Measurements from ENCODE around the gene BNIP3. TPM values are rescaled to one million over a fixed set of nuclear protein-coding genes. Genes with fewer than 3 reads are reported as not detected.

BNIP3 gene
- polyA plus RNA-seq, 3 donors, result 3.2 to 7.2 (median 4.6) TPM

DNA sequence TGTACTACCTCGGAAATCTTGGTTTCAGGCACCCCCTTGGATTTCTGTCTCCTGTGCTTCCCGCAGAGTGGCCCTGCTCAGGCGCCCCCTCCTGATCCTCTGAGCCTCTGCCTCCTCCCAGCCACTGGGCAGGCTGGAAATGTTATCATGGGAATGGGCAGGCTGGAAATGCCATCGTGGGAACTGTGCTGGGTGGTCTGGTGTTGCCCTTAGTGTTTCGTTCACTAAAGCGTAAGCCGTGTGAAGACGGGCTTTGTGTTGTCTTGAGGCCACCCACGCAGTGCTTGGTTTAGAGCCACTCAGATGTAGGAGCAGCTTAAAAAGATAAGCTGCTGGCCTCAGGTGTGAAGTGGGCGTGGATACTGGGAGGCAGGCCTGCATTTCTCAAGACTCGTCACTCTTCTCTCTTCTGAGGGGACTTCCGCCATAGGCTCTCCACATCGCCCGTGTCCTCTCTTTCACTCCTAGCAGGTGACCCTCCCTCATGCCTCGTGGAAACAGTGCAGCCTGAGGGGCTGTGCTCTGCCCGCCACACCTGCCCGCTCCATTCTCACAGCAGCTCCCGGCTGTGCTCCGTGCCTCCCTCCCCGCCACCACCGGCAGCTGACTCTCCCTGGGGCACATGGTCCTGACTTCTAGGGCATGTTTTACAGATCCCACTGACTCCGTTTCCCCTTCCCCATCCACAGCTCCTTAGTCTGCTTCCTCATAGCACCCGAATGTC lies 52.4 kb downstream of the BNIP3 start:
- Histone ChIP-seq H3K4me1 (ENCODE audit: control insufficient read depth in 1 of 2, insufficient read depth in 2 of 2, low read length in 2 of 2) (peaks cover 5 to 22% of the 10 kb centered on the region in 2 donors), H2AFZ (ENCODE audit: insufficient read depth, low read depth, low read length, poor library complexity, severe bottlenecking) (no peak overlapping the region), H3K9me3 (replicated peaks in 1 of 2; ENCODE audit: control insufficient read depth in 1 of 2, insufficient read depth in 1 of 2, low read length in 2 of 2) (peaks cover 5% of the 10 kb centered on the region in 2 donors), H3K4me3 (replicated peaks in 1 of 3; ENCODE audit: low read depth in 2 of 3, low read length in 3 of 3) (no peak overlapping the region), H3K9ac (ENCODE audit: insufficient read depth, low read length, poor library complexity, severe bottlenecking) (no peak overlapping the region), H3K36me3 (replicated peaks in 1 of 2; ENCODE audit: control insufficient read depth in 1 of 2, insufficient read depth in 2 of 2, low read length in 2 of 2) (peaks cover 6 to 25% of the 10 kb centered on the region in 2 donors), H3K79me2 (ENCODE audit: insufficient read depth, low read length) (peaks cover 97% of the 10 kb centered on the region), H4K20me1 (ENCODE audit: insufficient read depth, low read length) (peaks cover 100% of the 10 kb centered on the region), H3K27ac (ENCODE audit: low read depth in 1 of 2, low read length in 2 of 2) (peak overlapping the region in 1 of 2 donors; percentile 35), H3K27me3 (ENCODE audit: control insufficient read depth in 2 of 2, insufficient read depth in 2 of 2, low read length in 2 of 2) (no peaks in the 10 kb centered on the region), H3K4me2 (replicated peaks; ENCODE audit: extremely low read depth, low read length, poor library complexity, severe bottlenecking) (no peak overlapping the region)
- TF ChIP-seq, protein P1, sequence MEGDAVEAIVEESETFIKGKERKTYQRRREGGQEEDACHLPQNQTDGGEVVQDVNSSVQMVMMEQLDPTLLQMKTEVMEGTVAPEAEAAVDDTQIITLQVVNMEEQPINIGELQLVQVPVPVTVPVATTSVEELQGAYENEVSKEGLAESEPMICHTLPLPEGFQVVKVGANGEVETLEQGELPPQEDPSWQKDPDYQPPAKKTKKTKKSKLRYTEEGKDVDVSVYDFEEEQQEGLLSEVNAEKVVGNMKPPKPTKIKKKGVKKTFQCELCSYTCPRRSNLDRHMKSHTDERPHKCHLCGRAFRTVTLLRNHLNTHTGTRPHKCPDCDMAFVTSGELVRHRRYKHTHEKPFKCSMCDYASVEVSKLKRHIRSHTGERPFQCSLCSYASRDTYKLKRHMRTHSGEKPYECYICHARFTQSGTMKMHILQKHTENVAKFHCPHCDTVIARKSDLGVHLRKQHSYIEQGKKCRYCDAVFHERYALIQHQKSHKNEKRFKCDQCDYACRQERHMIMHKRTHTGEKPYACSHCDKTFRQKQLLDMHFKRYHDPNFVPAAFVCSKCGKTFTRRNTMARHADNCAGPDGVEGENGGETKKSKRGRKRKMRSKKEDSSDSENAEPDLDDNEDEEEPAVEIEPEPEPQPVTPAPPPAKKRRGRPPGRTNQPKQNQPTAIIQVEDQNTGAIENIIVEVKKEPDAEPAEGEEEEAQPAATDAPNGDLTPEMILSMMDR (IDR thresholded peaks at IDR 0.05), result no peak
- Mint-ChIP-seq H3K27ac (peak overlapping the region in 2 of 7 donors; percentile 4 to 75), H3K9me3 (peaks cover 0 to 12% (median 4%) of the 10 kb centered on the region in 7 donors), H3K4me1 (peaks cover 38% of the 10 kb centered on the region), H3K36me3 (peaks cover 23 to 32% of the 10 kb centered on the region in 2 donors), H3K4me3 (peak overlapping the region in 1 of 2 donors; percentile 41), H3K27me3 (ENCODE audit: low read depth in 3 of 3) (no peaks in the 10 kb centered on the region)
- intact Hi-C loops (cut with micrococcal nuclease), result no loop called here
- DNase-seq, result no peak
- 94% methylated on average over 20 of the region's 23 CpGs for WGBS (ENCODE audit: insufficient coverage)

DNA sequence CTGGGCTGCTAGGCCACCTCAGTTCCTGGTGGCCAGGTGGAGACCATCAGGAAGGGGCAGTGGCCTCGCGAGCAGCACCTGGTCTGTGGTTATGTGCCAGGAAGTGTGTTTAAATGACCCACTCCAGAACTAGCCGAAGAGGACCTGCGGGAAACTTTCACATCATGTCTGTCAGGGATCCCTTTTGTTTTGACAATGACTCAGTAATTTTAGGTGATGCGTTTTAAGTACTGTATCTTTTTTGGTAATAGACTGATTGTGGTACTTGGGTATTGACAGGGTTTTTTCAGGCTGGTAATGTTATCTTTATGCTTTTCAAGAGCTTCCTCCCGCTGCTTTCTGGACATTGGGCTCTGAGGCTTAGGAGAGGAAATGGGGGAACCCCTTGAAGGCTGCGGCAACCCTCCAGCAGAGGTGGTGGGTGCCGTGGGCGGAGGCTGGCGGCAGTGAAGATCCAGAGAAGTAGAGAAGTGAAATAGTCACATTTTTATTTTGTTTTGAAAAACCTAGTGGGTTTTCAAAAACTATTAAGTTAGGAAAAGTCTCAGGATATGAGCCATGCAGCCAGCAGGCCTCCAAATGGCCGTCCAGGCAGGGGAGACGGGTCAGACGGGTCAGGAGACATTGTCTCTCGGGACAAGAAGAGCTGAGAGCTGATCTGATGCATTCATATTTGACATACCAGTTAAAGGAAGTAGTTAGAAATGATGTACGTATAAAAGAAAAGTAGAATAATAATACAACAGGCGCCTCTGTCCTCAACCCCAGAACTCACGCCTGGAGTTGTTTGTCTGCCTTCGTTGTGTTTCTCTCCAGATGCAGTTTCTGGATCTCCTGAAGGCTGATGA lies 53.3 kb downstream of the BNIP3 start:
- Histone ChIP-seq H3K9ac (ENCODE audit: insufficient read depth, low read length, poor library complexity, severe bottlenecking) (no peak overlapping the region), H3K4me1 (ENCODE audit: control insufficient read depth in 1 of 2, insufficient read depth in 2 of 2, low read length in 2 of 2) (peaks cover 5 to 23% of the 10 kb centered on the region in 2 donors), H3K27me3 (ENCODE audit: control insufficient read depth in 2 of 2, insufficient read depth in 2 of 2, low read length in 2 of 2) (no peaks in the 10 kb centered on the region), H2AFZ (ENCODE audit: insufficient read depth, low read depth, low read length, poor library complexity, severe bottlenecking) (no peak overlapping the region), H3K4me2 (replicated peaks; ENCODE audit: extremely low read depth, low read length, poor library complexity, severe bottlenecking) (no peak overlapping the region), H3K27ac (ENCODE audit: low read depth in 1 of 2, low read length in 2 of 2) (peak overlapping the region in 1 of 2 donors; percentile 35), H3K9me3 (replicated peaks in 1 of 2; ENCODE audit: control insufficient read depth in 1 of 2, insufficient read depth in 1 of 2, low read length in 2 of 2) (peaks cover 5% of the 10 kb centered on the region in 2 donors), H3K79me2 (ENCODE audit: insufficient read depth, low read length) (peaks cover 98% of the 10 kb centered on the region), H3K36me3 (replicated peaks in 1 of 2; ENCODE audit: control insufficient read depth in 1 of 2, insufficient read depth in 2 of 2, low read length in 2 of 2) (peaks cover 2 to 23% of the 10 kb centered on the region in 2 donors), H4K20me1 (ENCODE audit: insufficient read depth, low read length) (peaks cover 100% of the 10 kb centered on the region), H3K4me3 (replicated peaks in 1 of 3; ENCODE audit: low read depth in 2 of 3, low read length in 3 of 3) (no peak overlapping the region)
- TF ChIP-seq, protein P1 (IDR thresholded peaks at IDR 0.05), result no peak
- H3K9me3 Mint-ChIP-seq, result peaks cover 0 to 12% (median 4%) of the 10 kb centered on the region in 7 donors
- H3K27ac Mint-ChIP-seq, result peak overlapping the region in 5 of 7 donors; percentile 52 to 91 (median 75)
- peak overlapping the region in 1 of 2 donors; percentile 43 for H3K4me3 Mint-ChIP-seq
- H3K36me3 Mint-ChIP-seq, result peaks cover 20 to 28% of the 10 kb centered on the region in 2 donors
- WGBS (ENCODE audit: insufficient coverage), result 25% methylated on average over 13 of the region's 18 CpGs
- no peaks in the 10 kb centered on the region for H3K27me3 Mint-ChIP-seq (ENCODE audit: low read depth in 3 of 3)
- no peak for DNase-seq
- intact Hi-C loops (cut with micrococcal nuclease), result no loop called here
- peaks cover 38% of the 10 kb centered on the region for H3K4me1 Mint-ChIP-seq

Data from CD14-positive monocyte (primary cell).